ENCODE measurements around the gene MAPK14.

The MAPK14 gene

GRCh38 chr6:36141961-36142360 is 114.4 kb downstream of the MAPK14 start:
- Histone ChIP-seq H2AFZ (ENCODE audit: low read length) (no peak overlapping the region), H3K79me2 (ENCODE audit: low read length) (no peaks in the 10 kb centered on the region), H3K4me2 (ENCODE audit: low read depth, low read length) (no peak overlapping the region), H3K36me3 (replicated peaks; ENCODE audit: insufficient read depth, low read length) (no peaks in the 10 kb centered on the region), H3K9me2 (replicated peaks; ENCODE audit: insufficient read depth, low read length) (no peaks in the 10 kb centered on the region), H3K9ac (ENCODE audit: low read length) (no peak overlapping the region), H3K9me3 (replicated peaks; ENCODE audit: insufficient read depth, low read length) (no peaks in the 10 kb centered on the region), H3K4me1 (ENCODE audit: low read length) (no peaks in the 10 kb centered on the region), H4K20me1 (ENCODE audit: insufficient read depth, low read length) (no peaks in the 10 kb centered on the region), H3K27me3 (replicated peaks; ENCODE audit: insufficient read depth, low read length) (no peaks in the 10 kb centered on the region), H3F3A (ENCODE audit: insufficient read depth, low read length) (no peaks in the 10 kb centered on the region), H3K4me3 (ENCODE audit: low read length) (no peak overlapping the region), H3K27ac (ENCODE audit: low read length) (no peak overlapping the region)
- no peak for TF ChIP-seq CTCF (IDR thresholded peaks at IDR 0.05; ENCODE audit: low read length)
- TF ChIP-seq EZH2phosphoT487 (IDR thresholded peaks at IDR 0.05; ENCODE audit: low read length): no peak
- TF ChIP-seq EZH2 (optimal IDR thresholded peaks at IDR 0.05; ENCODE audit: low read depth, low read length): no peak
- no peak for DNase-seq

- H3K9me2 ChIP-seq (replicated peaks; ENCODE audit: insufficient read depth, low read length): no peaks in the 10 kb centered on the region
- no peak for DNase-seq
These were observed 115.6 kb downstream of the MAPK14 start for GRCh38 chr6:36142971-36143838.

GRCh38 chr6:36145495-36145894 is 117.9 kb downstream of the MAPK14 start:
- H3K4me2 ChIP-seq (ENCODE audit: low read depth, low read length): no peak overlapping the region
- H3K36me3 ChIP-seq (replicated peaks; ENCODE audit: insufficient read depth, low read length): no peaks in the 10 kb centered on the region
- TF ChIP-seq EZH2phosphoT487 (IDR thresholded peaks at IDR 0.05; ENCODE audit: low read length) (no peak), EZH2 (optimal IDR thresholded peaks at IDR 0.05; ENCODE audit: low read depth, low read length) (no peak), CTCF (IDR thresholded peaks at IDR 0.05; ENCODE audit: low read length) (no peak)
- no peaks in the 10 kb centered on the region for H3K79me2 ChIP-seq (ENCODE audit: low read length)
- H3K9ac ChIP-seq (ENCODE audit: low read length): no peak overlapping the region
- no peak overlapping the region for H3K4me3 ChIP-seq (ENCODE audit: low read length)
- no peaks in the 10 kb centered on the region for H3K9me2 ChIP-seq (replicated peaks; ENCODE audit: insufficient read depth, low read length)
- no peaks in the 10 kb centered on the region for H3K4me1 ChIP-seq (ENCODE audit: low read length)
- H3K9me3 ChIP-seq (replicated peaks; ENCODE audit: insufficient read depth, low read length): no peaks in the 10 kb centered on the region
- no peak for DNase-seq
- no peaks in the 10 kb centered on the region for H3F3A ChIP-seq (ENCODE audit: insufficient read depth, low read length)
- H3K27me3 ChIP-seq (replicated peaks; ENCODE audit: insufficient read depth, low read length): no peaks in the 10 kb centered on the region
- no peaks in the 10 kb centered on the region for H4K20me1 ChIP-seq (ENCODE audit: insufficient read depth, low read length)
- no peak overlapping the region for H3K27ac ChIP-seq (ENCODE audit: low read length)
- no peak overlapping the region for H2AFZ ChIP-seq (ENCODE audit: low read length)

More at GRCh38 chr6:36142971-36143838, 115.6 kb downstream of the MAPK14 start:
- Histone ChIP-seq H3K36me3 (replicated peaks; ENCODE audit: insufficient read depth, low read length) (no peaks in the 10 kb centered on the region), H4K20me1 (ENCODE audit: insufficient read depth, low read length) (no peaks in the 10 kb centered on the region), H3F3A (ENCODE audit: insufficient read depth, low read length) (no peaks in the 10 kb centered on the region), H3K79me2 (ENCODE audit: low read length) (no peaks in the 10 kb centered on the region), H3K4me1 (ENCODE audit: low read length) (no peaks in the 10 kb centered on the region), H2AFZ (ENCODE audit: low read length) (no peak overlapping the region), H3K4me3 (ENCODE audit: low read length) (no peak overlapping the region), H3K9ac (ENCODE audit: low read length) (no peak overlapping the region), H3K4me2 (ENCODE audit: low read depth, low read length) (no peak overlapping the region), H3K27me3 (replicated peaks; ENCODE audit: insufficient read depth, low read length) (no peaks in the 10 kb centered on the region), H3K9me3 (replicated peaks; ENCODE audit: insufficient read depth, low read length) (no peaks in the 10 kb centered on the region), H3K27ac (ENCODE audit: low read length) (no peak overlapping the region)
- TF ChIP-seq EZH2 (optimal IDR thresholded peaks at IDR 0.05; ENCODE audit: low read depth, low read length) (no peak), CTCF (IDR thresholded peaks at IDR 0.05; ENCODE audit: low read length) (no peak), EZH2phosphoT487 (IDR thresholded peaks at IDR 0.05; ENCODE audit: low read length) (no peak)

All from MM.1S (cell line).